Thymus (tissue), 11 donors: ENCODE data around the gene CHRNB2. TPM values are rescaled to one million over a fixed set of nuclear protein-coding genes. Genes with fewer than 3 reads are reported as not detected.

ENCODE experiments used
- DNase-seq, 9 donors: peaks; one replicate each; pipeline ENCODE4 v3.0.0-alpha.2; 2013; ENCODE audit warnings: low spot score in 9 of 9, low read depth in 6 of 9, missing footprints in 1 of 9
- H3K27ac ChIP-seq, 2 donors: one replicate each; pipeline ENCODE4 v1.5.1; 2013; ENCODE audit warnings: control low read depth in 1 of 2, low read depth in 1 of 2, low read length in 1 of 2, mild to moderate bottlenecking in 1 of 2, moderate library complexity in 1 of 2
- H3K27me3 ChIP-seq, 2 donors: one replicate each; pipeline ENCODE4 v1.5.1; 2013; ENCODE audit warnings: low read length in 1 of 2; ENCODE audit not compliant: control insufficient read depth in 2 of 2, insufficient read depth in 1 of 2
- H3K36me3 ChIP-seq, 2 donors: one replicate each; pipeline ENCODE4 v1.5.1; 2013; ENCODE audit warnings: low read length in 1 of 2, mild to moderate bottlenecking in 1 of 2, moderate library complexity in 1 of 2; ENCODE audit not compliant: control insufficient read depth in 2 of 2, insufficient read depth in 2 of 2
- H3K4me1 ChIP-seq, 2 donors: one replicate each; pipeline ENCODE4 v1.5.1; 2013; ENCODE audit warnings: low read length in 2 of 2; ENCODE audit not compliant: control insufficient read depth in 2 of 2, insufficient read depth in 2 of 2
- H3K4me3 ChIP-seq, 2 donors: one replicate each; pipeline ENCODE4 v1.5.1; 2013; ENCODE audit warnings: low read length in 2 of 2, control low read depth in 1 of 2, mild to moderate bottlenecking in 1 of 2
- H3K9me3 ChIP-seq, 2 donors: one replicate each; pipeline ENCODE4 v1.5.1; 2013; ENCODE audit warnings: low read length in 1 of 2, mild to moderate bottlenecking in 1 of 2; ENCODE audit not compliant: control insufficient read depth in 2 of 2, insufficient read depth in 1 of 2
- WGBS: extraction: QIAGEN DNeasy Blood & Tissue Kit; methylation state at CpG from one replicate; pipeline ENCODE4 v1.1.7; 2013; 5-methylcytosine and 5-hydroxymethylcytosine counted together
- polyA plus RNA-seq: library from polyadenylated mRNA; stranded (reverse); fragments of 200-250 nt; gene quantifications from one replicate; pipeline ENCODE4 v1.2.3, GENCODE V29; 2013
- total RNA-seq: library from RNA; stranded (reverse); fragments of 120-200 nt; gene quantifications from one replicate; pipeline ENCODE4 v1.2.4, GENCODE V29; 2013
- donor health status: healthy.

CHRNB2 gene
- total and polyA plus RNA-seq, 2 donors = 0.05 to 0.21 TPM

DNA sequence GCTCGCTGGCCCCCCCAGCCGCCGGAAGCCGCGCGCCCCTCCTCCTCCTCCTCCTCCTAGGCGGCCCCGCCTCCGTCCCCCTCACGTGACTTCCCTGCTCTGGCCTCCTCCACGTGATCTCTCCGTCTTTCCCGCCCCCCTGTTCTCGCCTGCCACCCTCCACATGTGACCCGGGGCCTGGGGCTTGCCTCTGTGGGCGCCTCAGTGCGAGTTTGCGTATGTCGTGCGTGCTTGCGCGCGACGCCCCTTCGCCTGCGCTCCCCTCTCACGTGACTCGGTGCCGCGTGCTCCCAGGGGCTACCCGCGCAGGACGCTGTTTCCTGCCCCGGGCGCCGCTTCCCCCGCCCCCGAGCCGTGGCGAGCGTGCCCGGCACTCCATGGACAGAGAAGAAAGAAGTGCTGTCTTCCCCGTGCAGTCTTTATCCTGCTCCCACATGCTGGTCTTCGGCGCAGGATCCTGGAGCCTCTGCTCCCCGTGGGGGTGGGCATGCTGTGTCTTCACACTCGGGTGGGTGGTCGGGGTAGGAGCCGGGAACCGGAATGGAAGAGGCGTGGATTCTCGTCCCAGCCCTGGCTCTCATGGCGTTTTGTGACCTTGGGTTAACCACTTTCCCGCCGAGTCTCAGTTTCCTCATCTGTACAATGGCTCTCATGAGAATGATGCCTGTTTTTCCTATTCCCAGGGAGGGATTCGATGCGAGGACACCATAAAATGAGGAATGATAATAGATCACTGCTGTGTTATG is 8.7 kb upstream of the CHRNB2 start:
- H3K9me3 ChIP-seq = no peaks in the 10 kb centered on the region
- peaks cover 18 to 31% of the 10 kb centered on the region in 2 donors for H3K4me1 ChIP-seq
- WGBS = under 1% methylated on average over 57 of the region's 57 CpGs
- peak; percentile 95 to 99 (median 99) for DNase-seq
- H3K27me3 ChIP-seq = no peaks in the 10 kb centered on the region
- peak overlapping the region; percentile 33 to 90 for H3K27ac ChIP-seq
- peak overlapping the region; percentile 78 to 92 for H3K4me3 ChIP-seq
- H3K36me3 ChIP-seq = peaks cover 18 to 21% of the 10 kb centered on the region in 2 donors

DNA sequence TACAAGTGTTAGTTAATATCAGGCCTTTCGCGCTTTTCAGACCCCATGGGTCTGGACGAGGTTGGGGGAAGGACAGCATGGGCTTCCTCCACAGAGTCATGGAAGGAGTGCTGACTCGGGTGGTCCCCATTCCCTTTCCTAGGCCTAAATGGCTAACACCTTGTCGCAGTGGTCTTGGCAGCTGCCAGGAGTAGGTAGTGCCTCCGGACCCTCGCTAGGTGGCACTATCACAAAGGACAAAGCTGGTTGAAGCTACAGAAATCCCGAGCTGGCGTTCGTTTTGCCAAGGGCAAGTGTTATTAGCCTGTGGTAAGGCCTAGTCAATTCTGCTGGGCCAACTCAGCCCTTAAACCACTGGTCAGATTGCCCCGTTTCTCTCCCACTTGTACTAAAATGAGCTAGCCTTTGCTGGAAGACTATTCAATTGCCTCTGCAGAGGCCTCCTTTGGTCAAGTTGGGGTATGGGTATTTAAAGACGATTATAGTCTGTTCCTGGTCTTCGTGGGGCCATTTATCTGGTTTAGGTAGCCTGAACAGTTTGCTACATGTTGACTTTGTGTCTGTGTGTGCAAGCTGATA is 8.0 kb upstream of the CHRNB2 start:
- Histone ChIP-seq H3K27me3 (no peaks in the 10 kb centered on the region), H3K36me3 (peaks cover 14 to 16% of the 10 kb centered on the region in 2 donors), H3K4me1 (peaks cover 18 to 31% of the 10 kb centered on the region in 2 donors), H3K4me3 (peak overlapping the region; percentile 78 to 92), H3K9me3 (no peaks in the 10 kb centered on the region), H3K27ac (peak overlapping the region; percentile 33 to 90)
- WGBS = 15% methylated on average over 13 of the region's 13 CpGs
- peak; percentile 61 to 91 (median 79) for DNase-seq

DNA sequence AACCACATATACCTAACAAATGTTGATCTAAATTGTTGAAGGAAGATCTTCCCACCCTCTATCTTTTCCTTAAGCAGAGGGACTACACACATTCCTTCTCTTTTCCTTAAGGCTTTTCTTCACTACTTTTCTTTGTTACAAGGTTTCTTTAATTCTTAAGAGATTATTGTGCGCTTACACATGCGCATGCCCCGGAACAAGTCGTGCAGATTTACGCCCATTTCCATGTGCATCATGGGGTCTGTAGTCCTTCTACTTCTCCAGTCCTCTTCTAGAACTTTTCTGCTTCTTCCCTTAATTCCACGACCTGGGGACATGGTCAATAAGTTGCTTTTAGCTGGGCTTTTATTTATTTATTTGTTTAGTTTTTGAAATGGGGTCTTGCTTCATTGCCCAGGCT is 1.7 kb upstream of the CHRNB2 start:
- H3K27ac ChIP-seq = no peak overlapping the region
- no peaks in the 10 kb centered on the region for H3K36me3 ChIP-seq
- H3K27me3 ChIP-seq = peaks cover 25 to 46% of the 10 kb centered on the region in 2 donors
- WGBS = 85% methylated on average over 6 of the region's 6 CpGs
- no peak for DNase-seq
- peaks cover 0 to 4% of the 10 kb centered on the region in 2 donors for H3K9me3 ChIP-seq
- no peak overlapping the region for H3K4me3 ChIP-seq
- peaks cover 7 to 8% of the 10 kb centered on the region in 2 donors for H3K4me1 ChIP-seq

DNA sequence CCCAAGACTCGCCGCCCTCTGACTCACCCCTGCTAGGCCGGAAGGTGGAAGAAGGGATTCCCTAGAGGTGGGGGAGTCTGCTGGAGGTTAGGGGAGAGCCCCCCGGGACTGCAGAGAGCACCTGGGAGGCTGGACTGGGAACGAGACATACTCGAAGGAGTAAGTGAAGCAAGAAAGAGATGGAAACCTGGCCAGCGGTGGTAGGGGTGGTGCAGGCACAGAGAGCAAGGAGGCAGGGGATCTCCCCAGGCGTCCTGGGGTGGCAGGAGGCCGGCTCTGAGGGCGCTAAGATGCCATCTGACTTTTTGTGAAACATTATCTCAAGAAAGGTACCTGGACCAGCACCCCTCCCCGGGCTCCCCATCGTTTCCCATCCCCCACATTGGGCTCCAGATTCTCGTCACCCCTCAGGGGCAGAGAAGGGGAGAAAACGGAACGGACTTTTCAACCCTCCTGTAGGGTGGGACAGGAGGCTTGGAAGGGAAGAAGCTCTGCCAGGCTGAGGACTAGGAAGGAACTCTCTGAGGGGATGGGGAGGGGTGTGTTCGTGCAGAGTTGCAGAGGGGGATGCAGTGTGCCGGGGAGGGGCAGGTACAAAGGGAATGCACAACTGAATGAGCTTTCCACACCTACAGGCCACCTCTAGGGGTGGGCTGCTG is 708 bp downstream of the CHRNB2 start:
- DNase-seq = no peak
- Histone ChIP-seq H3K4me3 (no peak overlapping the region), H3K4me1 (peaks cover 7 to 8% of the 10 kb centered on the region in 2 donors), H3K27ac (no peak overlapping the region), H3K9me3 (peaks cover 0 to 4% of the 10 kb centered on the region in 2 donors), H3K36me3 (no peaks in the 10 kb centered on the region), H3K27me3 (peaks cover 25 to 46% of the 10 kb centered on the region in 2 donors)
- WGBS = 40% methylated on average over 17 of the region's 17 CpGs

DNA sequence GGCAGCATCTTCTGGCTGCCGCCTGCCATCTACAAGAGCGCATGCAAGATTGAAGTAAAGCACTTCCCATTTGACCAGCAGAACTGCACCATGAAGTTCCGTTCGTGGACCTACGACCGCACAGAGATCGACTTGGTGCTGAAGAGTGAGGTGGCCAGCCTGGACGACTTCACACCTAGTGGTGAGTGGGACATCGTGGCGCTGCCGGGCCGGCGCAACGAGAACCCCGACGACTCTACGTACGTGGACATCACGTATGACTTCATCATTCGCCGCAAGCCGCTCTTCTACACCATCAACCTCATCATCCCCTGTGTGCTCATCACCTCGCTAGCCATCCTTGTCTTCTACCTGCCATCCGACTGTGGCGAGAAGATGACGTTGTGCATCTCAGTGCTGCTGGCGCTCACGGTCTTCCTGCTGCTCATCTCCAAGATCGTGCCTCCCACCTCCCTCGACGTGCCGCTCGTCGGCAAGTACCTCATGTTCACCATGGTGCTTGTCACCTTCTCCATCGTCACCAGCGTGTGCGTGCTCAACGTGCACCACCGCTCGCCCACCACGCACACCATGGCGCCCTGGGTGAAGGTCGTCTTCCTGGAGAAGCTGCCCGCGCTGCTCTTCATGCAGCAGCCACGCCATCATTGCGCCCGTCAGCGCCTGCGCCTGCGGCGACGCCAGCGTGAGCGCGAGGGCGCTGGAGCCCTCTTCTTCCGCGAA is 3.8 kb downstream of the CHRNB2 start:
- WGBS = 97% methylated on average over 59 of the region's 59 CpGs
- Histone ChIP-seq H3K9me3 (peaks cover 0 to 4% of the 10 kb centered on the region in 2 donors), H3K27me3 (peaks cover 25 to 35% of the 10 kb centered on the region in 2 donors), H3K27ac (no peak overlapping the region), H3K4me1 (peaks cover 7 to 8% of the 10 kb centered on the region in 2 donors), H3K36me3 (no peaks in the 10 kb centered on the region), H3K4me3 (no peak overlapping the region)
- no peak for DNase-seq

DNA sequence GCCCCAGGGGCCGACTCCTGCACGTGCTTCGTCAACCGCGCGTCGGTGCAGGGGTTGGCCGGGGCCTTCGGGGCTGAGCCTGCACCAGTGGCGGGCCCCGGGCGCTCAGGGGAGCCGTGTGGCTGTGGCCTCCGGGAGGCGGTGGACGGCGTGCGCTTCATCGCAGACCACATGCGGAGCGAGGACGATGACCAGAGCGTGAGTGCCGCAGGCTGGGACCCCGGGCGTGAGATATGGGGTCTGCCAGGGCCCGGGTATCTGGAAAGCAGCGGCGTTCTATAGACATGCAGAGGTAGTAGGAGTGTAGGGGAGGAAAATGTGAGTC is 4.3 kb downstream of the CHRNB2 start:
- H3K36me3 ChIP-seq = no peaks in the 10 kb centered on the region
- H3K27ac ChIP-seq = no peak overlapping the region
- peaks cover 0 to 4% of the 10 kb centered on the region in 2 donors for H3K9me3 ChIP-seq
- 97% methylated on average over 29 of the region's 29 CpGs for WGBS
- H3K4me1 ChIP-seq = peaks cover 7 to 8% of the 10 kb centered on the region in 2 donors
- no peak for DNase-seq
- H3K4me3 ChIP-seq = no peak overlapping the region
- peaks cover 21 to 30% of the 10 kb centered on the region in 2 donors for H3K27me3 ChIP-seq

DNA sequence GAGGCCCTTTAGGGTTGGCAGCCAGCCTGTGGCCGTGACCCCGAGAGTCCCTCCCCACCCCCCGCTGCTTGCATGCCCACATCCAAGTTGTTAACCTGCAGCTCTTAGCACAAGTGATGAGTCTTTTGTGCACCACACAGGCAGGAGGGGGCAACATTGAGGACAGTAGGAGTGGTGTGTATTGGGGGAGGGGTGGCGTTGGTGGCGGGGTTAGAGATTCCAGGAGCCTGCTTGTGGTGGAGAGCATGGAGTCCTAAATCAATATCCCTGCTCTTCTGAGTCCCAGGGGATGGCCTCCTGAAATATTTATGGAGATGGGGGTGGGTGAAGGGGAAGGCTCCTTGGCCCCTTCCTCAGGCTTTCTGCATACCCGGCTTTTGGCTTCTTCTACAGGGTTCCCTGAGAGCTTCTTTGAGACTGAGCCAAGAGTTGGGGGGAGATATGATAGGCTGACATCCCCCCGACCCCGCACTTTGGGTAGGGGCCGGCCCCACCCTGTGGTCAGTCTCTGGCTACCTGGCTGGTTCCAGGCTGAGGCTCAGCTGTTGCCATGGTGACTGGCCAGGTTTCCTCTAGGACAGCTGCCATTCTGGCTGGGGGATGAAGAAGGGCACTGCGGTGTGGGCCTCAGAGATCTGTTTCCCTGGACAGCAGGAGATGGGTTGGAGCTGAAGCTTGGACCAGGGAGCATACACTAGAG is 5.0 kb downstream of the CHRNB2 start:
- DNase-seq = no peak
- no peak overlapping the region for H3K27ac ChIP-seq
- peaks cover 5 to 6% of the 10 kb centered on the region in 2 donors for H3K4me1 ChIP-seq
- H3K27me3 ChIP-seq = peaks cover 15 to 23% of the 10 kb centered on the region in 2 donors
- WGBS = 88% methylated on average over 10 of the region's 10 CpGs
- H3K9me3 ChIP-seq = peaks cover 0 to 4% of the 10 kb centered on the region in 2 donors
- no peak overlapping the region for H3K4me3 ChIP-seq
- peaks cover 1 to 3% of the 10 kb centered on the region in 2 donors for H3K36me3 ChIP-seq

DNA sequence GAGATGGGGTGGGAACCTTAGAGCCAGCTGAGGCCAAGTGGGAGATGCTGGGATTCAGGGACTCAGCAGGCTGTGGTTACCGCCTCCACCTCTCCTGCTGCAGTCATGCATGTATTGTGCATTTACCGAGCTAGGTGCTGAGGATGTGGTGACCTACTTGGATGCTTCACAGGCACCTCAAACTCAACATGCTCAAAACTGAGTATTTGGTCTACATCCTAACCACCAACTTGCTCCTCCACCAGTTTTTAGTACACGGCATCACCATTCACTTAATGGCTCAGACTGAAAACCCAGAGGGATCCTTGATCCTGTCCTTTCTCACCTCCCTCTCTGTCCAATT is 5.6 kb downstream of the CHRNB2 start:
- Histone ChIP-seq H3K4me1 (peaks cover under 1 to 1% of the 10 kb centered on the region in 2 donors), H3K27ac (no peak overlapping the region), H3K36me3 (peaks cover 4 to 9% of the 10 kb centered on the region in 2 donors), H3K27me3 (peaks cover 9 to 18% of the 10 kb centered on the region in 2 donors), H3K9me3 (peaks cover 0 to 4% of the 10 kb centered on the region in 2 donors), H3K4me3 (no peak overlapping the region)
- WGBS = 90% methylated on average over 3 of the region's 3 CpGs
- no peak for DNase-seq
